ENCODE results near the gene SHD. TPM values are rescaled to one million over a fixed set of nuclear protein-coding genes. Genes with fewer than 3 reads are reported as not detected.
"Not testable (repeated sequence)": the region's sequence is repeated elsewhere in the genome, so short reads cannot be mapped to it uniquely, and the experiment has no call there.

The SHD gene, protein sequence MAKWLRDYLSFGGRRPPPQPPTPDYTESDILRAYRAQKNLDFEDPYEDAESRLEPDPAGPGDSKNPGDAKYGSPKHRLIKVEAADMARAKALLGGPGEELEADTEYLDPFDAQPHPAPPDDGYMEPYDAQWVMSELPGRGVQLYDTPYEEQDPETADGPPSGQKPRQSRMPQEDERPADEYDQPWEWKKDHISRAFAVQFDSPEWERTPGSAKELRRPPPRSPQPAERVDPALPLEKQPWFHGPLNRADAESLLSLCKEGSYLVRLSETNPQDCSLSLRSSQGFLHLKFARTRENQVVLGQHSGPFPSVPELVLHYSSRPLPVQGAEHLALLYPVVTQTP
- total RNA-seq (2014; rRNA removed; shearing (Covaris generic)) = 0.37 TPM in 1 of 2 replicates, not detected in the other

DNA sequence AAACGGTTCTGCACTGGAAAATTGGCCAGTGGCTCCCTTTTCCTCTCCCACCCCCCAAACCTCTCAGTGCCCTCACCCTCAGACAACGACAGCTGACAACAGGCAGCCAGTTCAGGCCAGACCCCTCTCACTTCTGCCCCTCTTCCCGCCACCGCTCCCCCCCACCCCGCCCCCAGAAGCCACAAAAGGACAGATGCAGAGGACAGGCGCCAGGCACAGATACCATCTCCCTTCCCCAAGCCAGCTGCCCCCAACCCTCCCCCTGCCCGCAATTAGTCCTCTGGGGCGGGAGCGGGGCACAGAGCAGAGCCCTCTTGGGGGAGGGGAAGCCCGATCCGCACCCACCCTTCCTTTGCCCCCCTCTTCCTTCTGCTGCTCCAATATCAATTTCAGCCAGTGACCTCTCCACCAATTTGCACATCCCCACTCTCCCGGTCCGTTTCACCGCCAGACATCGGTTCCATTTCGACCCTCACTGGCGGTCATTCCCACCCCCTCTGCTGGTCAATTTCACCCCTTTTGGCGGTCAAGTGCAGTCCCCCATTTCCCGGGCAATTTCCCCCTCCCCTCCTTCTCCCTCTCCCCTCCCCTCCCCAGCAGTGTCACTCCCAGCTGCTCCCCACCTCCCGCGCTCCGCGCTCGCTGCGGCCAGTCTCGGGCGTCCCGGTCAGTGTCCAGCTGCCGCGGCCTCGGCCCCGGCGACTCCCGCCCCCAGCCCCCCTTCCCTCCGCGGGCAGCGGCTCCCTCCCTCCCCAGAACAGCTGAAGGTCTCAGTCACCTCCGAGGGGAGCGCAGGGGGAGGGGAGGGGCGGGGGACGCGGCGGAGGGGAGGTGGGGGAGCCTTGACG, at the start of gene SHD:
Gene SHD, plus strand, starts transcription at position 848 of the 848 bp plus-strand sequence. CDS start 798 bp downstream, outside the sequence.
- no peak for DNase-seq (ENCODE audit: low spot score)

DNA sequence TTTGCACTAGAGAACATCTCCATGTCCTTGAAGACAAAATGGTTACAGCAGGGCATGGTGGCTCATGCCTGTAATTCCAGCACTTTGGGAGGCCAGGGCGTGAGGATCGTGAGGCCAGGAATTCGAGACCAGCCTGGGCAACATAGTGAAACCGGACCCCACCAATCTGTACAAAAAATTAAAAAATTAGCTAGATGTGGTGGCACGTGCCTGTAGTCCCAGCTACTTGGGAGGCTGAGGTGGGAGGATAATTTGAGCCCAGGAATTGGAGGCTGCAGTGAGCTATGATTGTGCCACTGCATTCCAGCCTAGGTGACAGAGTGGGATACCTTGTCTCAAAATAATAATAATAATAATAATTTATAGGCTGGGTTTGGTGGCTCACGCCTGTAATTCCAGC, 48.8 kb upstream of the SHD start:
- in situ Hi-C loops (cut with HindIII; ENCODE audit: low sequenced_read_pairs); DNase-seq (ENCODE audit: low spot score): not testable (repeated sequence)

More for the DNA sequence above, at the start of gene SHD:
- in situ Hi-C loops (cut with HindIII; ENCODE audit: low sequenced_read_pairs) = no loop called here

DNA sequence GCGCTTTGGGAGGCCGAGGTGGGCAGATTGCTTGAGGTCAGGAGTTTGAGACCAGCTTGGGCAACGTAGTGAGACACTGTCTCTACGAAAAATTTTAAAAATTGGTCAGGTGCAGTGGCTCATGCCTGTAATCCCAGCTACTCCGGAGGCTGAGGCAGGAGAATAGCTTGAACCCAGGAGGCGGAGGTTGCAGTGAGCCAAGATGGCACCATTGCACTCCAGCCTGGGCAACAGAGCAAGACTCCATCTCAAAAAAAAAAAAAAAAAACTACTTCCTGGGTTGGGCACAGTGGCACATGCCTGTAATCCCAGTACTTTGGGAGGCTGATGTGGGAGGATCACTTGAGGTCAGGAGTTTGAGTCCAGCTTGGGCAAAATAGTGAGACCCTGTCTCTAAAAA, 47.5 kb upstream of the SHD start:
- DNase-seq (ENCODE audit: low spot score); in situ Hi-C loops (cut with HindIII; ENCODE audit: low sequenced_read_pairs): not testable (repeated sequence)

DNA sequence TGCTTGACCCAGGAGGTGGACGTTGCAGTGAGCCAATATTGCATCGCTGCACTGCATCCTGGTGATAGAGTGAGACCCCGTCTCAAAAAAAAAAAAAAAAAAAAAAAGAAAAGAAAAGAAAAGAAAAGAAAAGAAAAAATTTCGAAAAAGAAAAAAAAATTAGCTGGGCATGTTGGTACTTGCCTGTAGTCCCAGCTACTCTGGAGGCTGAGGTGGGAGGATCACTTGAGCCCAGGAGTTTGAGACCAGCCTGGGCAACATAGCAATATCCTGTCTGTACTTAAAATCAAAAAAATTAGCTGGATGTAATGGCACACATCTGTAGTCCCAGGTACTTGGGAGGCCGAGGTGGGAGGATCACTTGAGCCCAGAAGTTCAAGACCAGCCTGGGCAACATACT, 46.9 kb upstream of the SHD start:
- in situ Hi-C loops (cut with HindIII; ENCODE audit: low sequenced_read_pairs); DNase-seq (ENCODE audit: low spot score): not testable (repeated sequence)

DNA sequence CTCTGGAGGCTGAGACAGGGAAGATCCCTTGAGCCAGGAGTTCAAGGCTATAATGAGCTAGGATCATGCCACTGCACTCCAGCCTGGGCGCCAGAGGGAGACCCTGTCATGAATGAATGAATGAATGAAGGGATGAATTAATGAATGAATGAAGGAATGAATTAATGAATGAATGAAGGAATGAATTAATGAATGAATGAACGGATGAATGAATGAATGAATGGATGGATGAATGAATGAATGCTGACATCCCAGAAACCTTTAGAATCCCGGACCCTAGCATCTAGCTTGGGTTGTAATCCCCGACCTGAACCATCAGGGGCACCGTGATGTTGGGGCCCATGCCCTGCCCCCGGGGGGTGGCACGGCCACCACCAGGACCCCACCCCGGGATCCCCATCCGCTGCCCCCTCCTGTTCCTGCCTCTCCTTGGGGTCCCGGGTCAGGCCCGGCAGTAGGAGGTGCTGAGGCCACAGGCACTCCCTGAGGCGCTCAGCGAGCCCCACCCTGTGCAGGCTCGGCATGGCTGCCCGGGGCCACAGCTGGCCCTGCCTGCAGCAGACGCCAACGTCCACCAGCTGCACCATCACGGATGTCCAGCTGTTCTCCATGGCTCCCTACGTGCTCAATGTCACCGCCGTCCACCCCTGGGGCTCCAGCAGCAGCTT, 46.3 kb upstream of the SHD start:
- DNase-seq (ENCODE audit: low spot score) = no peak

DNA sequence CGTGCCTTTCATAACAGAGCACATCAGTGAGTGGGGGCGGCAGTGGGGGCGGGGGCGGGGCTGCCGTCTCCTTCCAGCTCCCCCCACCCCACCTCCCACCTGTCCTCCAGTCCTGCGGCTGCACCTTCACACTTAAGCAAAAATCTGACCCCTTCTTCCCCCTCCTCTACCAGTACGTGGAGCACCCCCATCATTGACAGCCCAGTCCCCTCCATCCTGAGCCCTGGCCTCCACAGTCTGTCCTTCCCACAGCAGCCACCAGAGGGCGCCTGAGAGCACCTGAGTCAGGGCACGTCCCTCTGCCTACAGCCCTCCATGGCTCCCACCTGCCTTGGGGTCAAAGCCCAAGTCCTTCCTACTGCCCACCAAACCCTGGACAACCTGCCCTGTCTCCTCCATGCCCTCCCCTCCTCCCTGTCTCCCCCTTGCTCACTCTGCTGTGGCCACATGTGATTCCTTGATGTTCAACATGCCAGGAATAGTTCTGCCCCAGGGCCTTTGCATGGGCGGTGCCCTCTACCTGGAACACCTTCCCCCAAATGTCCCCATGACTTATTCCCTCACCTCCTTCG, 45.7 kb upstream of the SHD start:
- DNase-seq (ENCODE audit: low spot score) = peak; percentile 15
- in situ Hi-C loops (cut with HindIII; ENCODE audit: low sequenced_read_pairs) = no loop called here

More for the DNA sequence above, 46.3 kb upstream of the SHD start:
- in situ Hi-C loops (cut with HindIII; ENCODE audit: low sequenced_read_pairs) = no loop called here

DNA sequence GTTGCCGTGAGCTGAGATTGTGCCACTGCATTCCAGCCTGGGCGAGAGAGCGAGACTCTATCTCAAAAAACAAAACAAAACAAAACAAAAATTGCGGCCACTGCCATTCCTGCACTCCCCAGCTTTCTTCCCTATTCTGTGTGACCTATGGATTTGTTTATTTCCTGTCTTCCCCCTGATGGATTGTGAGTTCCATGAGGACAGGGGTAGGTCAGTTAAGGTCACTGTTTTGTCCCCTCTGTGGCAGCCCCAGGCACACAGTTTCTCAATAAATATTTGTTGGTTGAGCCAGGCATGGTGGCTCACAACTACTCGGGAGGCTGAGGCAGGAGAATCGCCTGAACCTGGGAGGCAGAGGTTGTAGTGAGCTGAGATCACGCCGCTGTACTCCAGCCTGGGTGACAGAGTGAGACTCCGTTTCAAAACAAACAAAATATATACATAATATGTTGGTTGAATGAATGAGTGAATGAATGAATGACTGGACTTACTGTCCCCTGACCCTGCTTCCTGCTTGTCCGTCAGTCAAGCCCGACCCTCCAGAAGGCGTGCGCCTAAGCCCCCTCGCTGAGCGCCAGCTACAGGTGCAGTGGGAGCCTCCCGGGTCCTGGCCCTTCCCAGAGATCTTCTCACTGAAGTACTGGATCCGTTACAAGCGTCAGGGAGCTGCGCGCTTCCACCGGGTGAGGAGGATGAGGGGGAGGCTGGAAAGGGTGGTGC, 44.8 kb upstream of the SHD start:
- no peak for DNase-seq (ENCODE audit: low spot score)
- in situ Hi-C loops (cut with HindIII; ENCODE audit: low sequenced_read_pairs) = no loop called here

DNA sequence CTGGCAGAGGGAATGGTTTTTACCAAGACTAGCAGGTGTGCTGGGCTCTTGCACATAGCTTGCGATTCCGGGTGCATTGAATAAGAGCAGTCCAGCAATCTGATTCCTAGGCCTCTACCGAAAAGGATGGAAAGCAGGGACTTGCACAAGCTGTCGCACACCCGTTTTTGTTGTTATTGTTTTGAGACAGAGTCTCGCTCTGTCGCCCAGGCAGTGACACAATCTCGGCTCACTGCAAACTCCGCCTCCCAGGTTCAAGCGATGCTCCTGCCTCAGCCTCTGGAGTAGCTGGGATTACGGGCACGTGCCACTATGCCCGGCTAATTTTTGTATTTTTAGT, 44.2 kb upstream of the SHD start:
- in situ Hi-C loops (cut with HindIII; ENCODE audit: low sequenced_read_pairs) = no loop called here
- no peak for DNase-seq (ENCODE audit: low spot score)

DNA sequence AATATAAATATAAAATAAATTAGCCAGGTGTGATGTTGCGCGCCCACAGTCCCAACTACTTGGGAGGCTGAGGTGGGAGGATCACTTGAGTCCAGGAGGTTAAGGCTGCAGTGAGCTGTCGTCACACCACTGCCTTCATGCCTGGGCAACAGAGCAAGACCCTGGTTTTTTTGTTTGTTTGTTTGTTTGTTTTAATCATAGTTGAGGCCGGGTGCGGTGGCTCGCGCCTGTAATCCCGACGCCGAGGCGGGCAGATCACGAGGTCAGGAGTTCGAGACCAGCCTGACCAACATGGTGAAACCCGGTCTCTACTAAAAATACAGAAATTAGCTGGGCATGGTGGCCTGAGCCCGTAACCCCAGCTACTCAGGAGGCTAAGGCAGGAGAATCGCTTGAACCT, 41.6 kb upstream of the SHD start:
- in situ Hi-C loops (cut with HindIII; ENCODE audit: low sequenced_read_pairs); DNase-seq (ENCODE audit: low spot score): not testable (repeated sequence)

DNA sequence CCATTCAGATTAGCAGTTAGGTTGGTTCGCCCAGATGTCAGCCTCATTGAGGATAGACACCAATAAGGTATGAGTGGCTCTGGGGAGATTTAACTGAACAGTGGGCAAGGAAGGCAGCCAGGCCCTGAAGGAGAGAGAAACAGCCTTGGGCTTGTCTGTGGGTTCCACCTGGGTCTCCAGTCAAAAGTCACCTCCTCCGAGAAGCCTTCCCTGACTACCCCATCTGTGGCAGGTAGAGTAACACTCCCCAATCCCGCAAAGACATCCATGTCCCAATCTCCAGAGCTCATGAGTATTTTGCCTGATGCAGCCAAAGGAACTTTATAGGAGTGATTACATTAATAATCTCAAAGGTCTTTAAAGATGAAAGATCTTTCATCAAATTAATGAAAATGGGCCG, 40.2 kb upstream of the SHD start:
- no peak for DNase-seq (ENCODE audit: low spot score)
- in situ Hi-C loops (cut with HindIII; ENCODE audit: low sequenced_read_pairs) = no loop called here

DNA sequence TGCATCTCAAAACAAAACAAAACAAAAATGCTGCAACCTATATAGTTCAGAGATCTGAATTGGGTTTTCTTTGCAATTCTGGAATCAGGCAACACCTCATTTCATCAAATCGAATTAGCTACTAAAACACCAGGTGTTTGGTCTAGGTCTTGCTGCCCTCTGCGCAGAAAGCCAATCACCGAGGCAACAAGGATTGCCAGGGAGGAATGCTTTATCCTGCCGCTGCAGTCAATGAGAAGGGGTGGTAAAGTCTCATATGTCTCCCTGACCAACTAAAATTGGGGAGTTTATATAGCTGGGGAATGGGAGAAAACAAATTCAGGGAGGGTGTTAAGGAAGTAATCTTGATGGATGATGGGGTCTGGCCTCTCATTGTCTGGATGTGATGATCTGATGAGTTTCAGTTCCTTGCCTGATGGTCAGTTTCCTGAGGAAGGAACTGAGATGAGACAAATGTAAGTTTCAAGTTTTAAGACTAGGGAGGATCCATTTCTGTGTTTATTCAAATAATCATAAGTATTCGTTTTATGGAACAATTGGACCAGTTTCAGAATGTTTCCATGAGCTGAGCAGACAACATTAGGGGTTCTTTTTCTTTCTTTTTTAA, 37.1 kb upstream of the SHD start:
- no peak for DNase-seq (ENCODE audit: low spot score)
- in situ Hi-C loops (cut with HindIII; ENCODE audit: low sequenced_read_pairs) = no loop called here

DNA sequence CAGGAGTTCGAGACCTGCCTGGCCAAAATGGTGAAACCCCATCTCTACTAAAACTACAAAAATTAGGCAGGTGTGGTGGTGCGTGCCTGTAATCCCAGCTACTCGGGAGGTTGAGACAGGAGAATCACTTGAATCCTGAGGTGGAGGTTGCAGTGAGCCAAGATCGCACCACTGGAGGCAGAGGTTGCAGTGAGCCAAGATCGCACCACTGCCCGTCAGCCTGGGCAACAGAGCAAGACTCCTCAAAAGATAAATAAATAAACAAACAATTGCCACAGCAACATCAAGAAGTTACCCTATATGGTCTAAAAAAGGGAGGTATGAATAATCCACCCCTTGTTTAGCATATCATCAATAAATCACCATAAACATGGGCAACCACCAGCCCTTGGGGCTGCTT, 33.1 kb upstream of the SHD start:
- DNase-seq (ENCODE audit: low spot score); in situ Hi-C loops (cut with HindIII; ENCODE audit: low sequenced_read_pairs): not testable (repeated sequence)

DNA sequence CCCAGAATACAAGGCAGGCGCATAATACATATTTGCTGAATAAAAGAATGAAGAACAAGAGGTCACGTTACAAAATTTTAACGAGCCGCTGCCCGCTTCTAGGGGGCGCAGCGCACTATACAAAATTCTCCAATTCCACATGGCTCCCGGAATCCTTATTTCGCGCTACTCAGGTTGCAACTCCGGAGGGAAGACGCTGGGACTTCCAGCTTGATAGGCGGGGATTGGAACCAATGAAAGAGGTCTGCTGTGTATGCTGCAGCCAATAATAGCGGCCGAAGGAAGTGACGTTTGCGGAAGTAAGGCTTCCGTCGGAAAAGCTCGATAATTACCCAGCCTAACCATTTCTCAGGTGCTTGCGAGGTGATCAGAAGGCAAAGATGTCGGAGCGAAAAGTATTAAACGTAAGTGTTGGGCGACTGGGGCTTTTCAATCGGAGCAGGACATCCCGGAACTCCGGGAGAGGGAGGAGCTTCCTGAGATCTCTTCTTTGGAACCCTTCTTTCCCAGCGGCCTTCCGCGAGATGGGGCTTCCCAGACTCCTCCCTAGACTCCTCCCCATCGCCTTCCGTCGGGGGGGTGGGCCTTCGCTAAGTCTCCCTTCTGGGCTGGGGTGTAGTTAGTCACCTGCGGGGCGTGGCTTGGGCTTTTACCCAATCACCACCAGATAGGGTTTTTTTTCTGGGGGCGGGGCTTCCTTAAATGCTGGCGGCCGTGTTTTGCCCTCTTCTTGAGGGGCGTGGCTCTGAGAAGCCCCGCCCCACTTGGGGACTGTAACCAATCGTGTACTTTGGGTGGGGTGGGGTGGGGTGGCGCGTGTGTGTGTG, 32.1 kb upstream of the SHD start, which contains the start of gene YJU2:
Gene YJU2, plus strand, starts transcription at position 314 of the 827 bp plus-strand sequence. Its CDS starts 67 bp downstream, at position 381.
- in situ Hi-C loops (cut with HindIII; ENCODE audit: low sequenced_read_pairs) = no loop called here
- DNase-seq (ENCODE audit: low spot score) = peak; percentile 99

DNA sequence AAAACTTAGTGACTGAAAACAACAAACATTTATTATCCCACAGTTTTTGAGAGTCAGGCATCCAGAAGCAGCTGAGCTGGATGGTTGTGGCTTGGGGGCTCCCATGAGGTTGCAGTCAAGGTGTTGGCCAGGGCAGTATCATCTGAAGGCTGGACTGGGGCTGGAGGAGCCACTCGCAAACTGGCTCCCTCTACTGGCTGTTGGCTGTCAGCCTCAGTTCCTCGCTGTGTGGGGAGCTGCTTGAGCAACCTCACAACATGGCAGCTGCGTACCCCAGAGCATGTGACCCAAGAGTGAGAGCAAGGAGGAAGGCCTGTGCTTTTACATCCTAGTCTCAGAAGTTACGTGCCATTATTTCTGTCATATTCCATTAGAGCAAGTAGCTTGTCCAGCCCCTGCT, 22.5 kb upstream of the SHD start:
- in situ Hi-C loops (cut with HindIII; ENCODE audit: low sequenced_read_pairs) = no loop called here
- DNase-seq (ENCODE audit: low spot score) = no peak

DNA sequence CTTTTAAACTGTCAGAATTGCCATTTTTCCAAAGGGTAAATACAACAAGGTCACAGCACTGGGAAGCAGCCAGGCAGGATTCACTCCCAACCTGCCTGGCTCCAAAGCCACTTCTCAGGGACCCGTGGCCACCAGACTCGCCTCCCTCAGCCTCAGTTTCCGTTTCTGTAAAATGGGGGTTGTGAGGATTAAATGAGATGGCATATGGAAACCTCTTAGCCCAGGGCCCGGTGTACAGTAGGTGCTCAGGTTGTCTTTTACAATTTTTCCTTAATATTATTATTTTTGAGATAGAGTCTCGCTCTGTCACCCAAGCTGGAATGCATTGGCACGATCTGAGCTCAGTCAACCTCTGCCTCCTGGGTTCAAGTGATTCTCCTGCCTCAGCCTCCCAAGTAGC, 22.0 kb upstream of the SHD start:
- in situ Hi-C loops (cut with HindIII; ENCODE audit: low sequenced_read_pairs) = no loop called here
- DNase-seq (ENCODE audit: low spot score) = no peak

DNA sequence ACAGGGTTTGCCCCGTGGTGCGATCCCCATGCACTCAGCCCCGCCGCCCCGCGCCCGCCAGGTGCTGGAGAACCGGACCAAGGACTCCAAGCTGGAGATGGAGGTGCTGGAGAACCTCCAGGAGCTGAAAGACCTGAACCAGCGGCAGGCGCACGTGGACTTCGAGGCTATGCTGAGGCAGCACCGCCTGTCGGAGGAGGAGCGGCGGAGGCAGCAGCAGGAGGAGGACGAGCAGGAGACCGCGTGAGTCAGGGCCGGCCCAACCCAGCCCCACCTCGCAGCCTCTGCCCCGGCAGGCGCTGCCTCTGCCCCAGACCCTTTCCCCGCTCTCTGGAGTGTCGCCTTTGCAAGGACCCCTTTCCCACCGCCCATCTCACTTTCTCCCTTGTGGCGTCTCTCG, 20.9 kb upstream of the SHD start:
- in situ Hi-C loops (cut with HindIII; ENCODE audit: low sequenced_read_pairs) = no loop called here
- no peak for DNase-seq (ENCODE audit: low spot score)

DNA sequence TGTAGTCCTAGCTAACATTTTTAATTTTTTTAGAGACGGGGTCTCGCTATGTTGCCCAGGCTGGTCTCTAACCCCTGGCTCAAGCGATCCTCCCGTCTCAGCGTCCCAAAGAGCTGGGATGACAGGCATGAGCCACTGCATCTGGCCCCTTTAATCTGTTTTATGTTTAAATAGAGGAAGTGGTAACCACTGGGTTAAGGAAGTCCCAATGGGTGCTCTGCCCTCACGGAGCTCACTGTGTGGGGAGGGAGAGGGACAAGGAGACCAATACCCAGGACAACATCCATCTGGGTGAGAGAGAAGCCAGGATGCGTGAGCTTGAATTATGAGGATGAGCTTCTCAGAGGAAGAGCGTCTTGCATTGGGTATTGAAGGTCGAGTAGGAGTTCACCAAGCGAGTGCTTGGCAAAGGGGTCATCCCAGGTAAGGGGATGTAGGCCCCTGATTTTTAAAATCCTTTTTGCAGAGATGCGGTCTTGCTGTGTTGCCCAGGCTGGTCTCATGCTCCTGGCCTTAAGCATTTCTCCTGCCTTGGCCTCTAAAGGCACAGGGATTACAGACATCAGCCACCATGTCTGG, 18.4 kb upstream of the SHD start:
- in situ Hi-C loops (cut with HindIII; ENCODE audit: low sequenced_read_pairs) = no loop called here
- no peak for DNase-seq (ENCODE audit: low spot score)
